HG02798 (cell line): Measurements from ENCODE around the gene IL20.

Source experiments
- ATAC-seq: cut with Tn5 transposase; IDR thresholded peaks from one replicate; pipeline ENCODE4 v1.9.1; 2021; ENCODE audit warnings: mild to moderate bottlenecking; ENCODE audit not compliant: unreplicated experiment, poor library complexity

The IL20 gene

DNA sequence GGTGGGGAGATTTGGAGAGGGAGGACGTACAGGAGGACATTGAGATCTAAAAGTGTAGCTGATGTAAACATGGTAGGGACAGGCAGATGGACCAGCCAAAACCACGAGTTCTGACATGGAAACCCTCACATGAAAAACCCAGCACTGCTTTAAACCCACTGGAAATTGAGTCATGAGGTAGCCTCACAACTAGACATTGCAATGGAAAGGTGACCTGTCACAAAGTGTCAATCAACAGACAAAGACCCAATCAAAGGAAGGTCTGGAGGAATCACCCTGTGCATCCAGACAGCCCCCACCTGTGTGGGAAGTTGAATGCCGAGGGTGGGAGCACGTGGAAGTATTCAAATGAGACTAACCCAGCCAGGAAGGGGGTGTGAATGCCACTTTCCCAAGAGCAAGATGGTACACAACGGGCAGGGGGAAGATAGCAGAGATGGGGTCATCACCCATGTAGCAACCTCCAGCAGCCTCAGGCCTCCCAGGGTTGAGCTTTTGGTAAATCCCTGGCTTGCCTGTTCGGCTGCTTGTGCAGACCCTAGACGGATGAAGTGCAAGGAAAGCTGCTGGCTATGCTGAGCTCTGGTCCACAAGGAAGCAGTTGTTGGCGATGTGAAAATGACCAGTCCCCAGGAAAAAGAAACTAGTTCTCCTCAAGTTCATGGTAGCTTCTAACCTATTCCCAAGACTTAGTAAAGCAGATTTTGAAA is 50.7 kb downstream of the IL20 start:
- ATAC-seq, result no peak

DNA sequence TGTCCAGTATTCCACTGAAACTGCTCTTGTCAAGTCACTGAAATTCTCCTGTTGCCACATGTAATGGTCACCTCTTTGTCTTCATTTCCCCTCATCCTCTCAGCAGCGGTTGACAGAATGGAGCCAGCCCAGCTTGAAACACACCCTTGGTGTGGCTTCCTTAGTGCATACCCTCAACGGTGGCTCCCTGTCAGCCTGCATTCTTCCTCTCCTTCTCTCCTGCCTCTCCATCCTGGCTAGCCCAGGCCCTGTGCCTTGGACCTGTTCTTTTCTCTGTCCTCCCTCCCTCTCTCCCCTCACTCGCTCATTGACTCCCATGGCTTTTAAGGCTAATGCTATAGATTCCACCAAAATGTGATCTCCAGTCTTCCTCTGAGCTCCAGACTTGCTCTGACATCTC is 52.7 kb downstream of the IL20 start:
- no peak for ATAC-seq
